T-cell (primary cell): ENCODE results near the gene ADGRB2. TPM values are rescaled to one million over a fixed set of nuclear protein-coding genes. Genes with fewer than 3 reads are reported as not detected.

Source experiments
- ATAC-seq, 4 experiments: fragments of 200-7000 bp in 3 of 4; fragments of 150-1000 bp in 1 of 4; cut with Tn5 transposase; replicated peaks in 1 of 4; 1 replicate in 3 of 4; 2 replicates in 1 of 4; pipeline ENCODE4 v1.10.0; 2021; ENCODE audit warnings: moderate library complexity in 3 of 4, mild to moderate bottlenecking in 2 of 4, moderate number of reproducible peaks in 1 of 4
- CTCF ChIA-PET, 2 donors: fragments of 300-600 bp; sonication (Branson Sonifier 250); formaldehyde crosslinking; loops; one replicate each; lab custom pipeline; 2022; ENCODE audit warnings: antibody characterized with exemption in 2 of 2; lab: Charles Lee
- POLR2A ChIA-PET, 2 donors: fragments of 300-600 bp; sonication (Branson Sonifier 250); formaldehyde crosslinking; loops; one replicate each; lab custom pipeline; 2022; ENCODE audit warnings: antibody characterized with exemption in 2 of 2; lab: Charles Lee
- DNase-seq, 35 experiments: peaks; one replicate each; pipeline versions ENCODE4 v3.0.0 to v3.0.0-alpha.2; 2013 to 2023
- H3K27ac ChIP-seq: one replicate; pipeline ENCODE4 v1.5.1; 2013; ENCODE audit warnings: low read length
- H3K27me3 ChIP-seq, 2 experiments: replicated peaks in 1 of 2; 1 replicate in 1 of 2; 2 replicates in 1 of 2; pipeline versions ENCODE4 v1.6.1 to v1.7.0; 2013; ENCODE audit warnings: low read length in 1 of 2, mixed read lengths in 1 of 2; ENCODE audit not compliant: control insufficient read depth in 2 of 2, insufficient read depth in 2 of 2; ENCODE audit errors: extremely low read depth in 1 of 2
- H3K36me3 ChIP-seq, 2 donors: 1 replicate in 1 of 2; 2 replicates in 1 of 2; pipeline versions ENCODE4 v1.6.1 to v1.7.0; 2013; ENCODE audit warnings: low read length in 1 of 2; ENCODE audit not compliant: control insufficient read depth in 2 of 2, insufficient read depth in 1 of 2; ENCODE audit errors: extremely low read depth in 1 of 2
- H3K4me1 ChIP-seq, 2 experiments: 1 replicate in 1 of 2; 2 replicates in 1 of 2; pipeline versions ENCODE4 v1.6.1 to v1.7.0; 2013; ENCODE audit warnings: low read length in 2 of 2, mixed read lengths in 1 of 2; ENCODE audit not compliant: insufficient read depth in 2 of 2, control insufficient read depth in 1 of 2; ENCODE audit errors: extremely low read depth in 1 of 2
- H3K4me3 ChIP-seq, 2 donors: 1 replicate in 1 of 2; 2 replicates in 1 of 2; pipeline versions ENCODE4 v1.5.1 to v1.7.0; 2013; ENCODE audit warnings: mild to moderate bottlenecking in 2 of 2, low read length in 1 of 2, moderate library complexity in 1 of 2; ENCODE audit not compliant: control insufficient read depth in 1 of 2; ENCODE audit errors: extremely low read depth in 1 of 2
- H3K9me3 ChIP-seq: 2 replicates; pipeline ENCODE4 v1.7.0; 2013
- H3K27ac Mint-ChIP-seq, 2 donors: one replicate each; pipeline ENCODE4 v1.8.0; 2020 to 2021; ENCODE audit warnings: mild to moderate bottlenecking in 2 of 2, mixed read lengths in 2 of 2
- H3K27me3 Mint-ChIP-seq, 2 donors: one replicate each; pipeline ENCODE4 v1.8.0; 2021 to 2022; ENCODE audit warnings: mixed read lengths in 2 of 2
- H3K36me3 Mint-ChIP-seq: one replicate; pipeline ENCODE4 v1.8.0; 2021; ENCODE audit warnings: mixed read lengths
- H3K4me1 Mint-ChIP-seq, 3 donors: one replicate each; pipeline ENCODE4 v1.8.0; 2020 to 2022; ENCODE audit warnings: mixed read lengths in 3 of 3, mild to moderate bottlenecking in 1 of 3
- H3K4me3 Mint-ChIP-seq, 3 donors: one replicate each; pipeline ENCODE4 v1.8.0; 2020 to 2022; ENCODE audit warnings: mild to moderate bottlenecking in 3 of 3, mixed read lengths in 3 of 3, moderate library complexity in 3 of 3
- H3K9me3 Mint-ChIP-seq, 3 donors: one replicate each; pipeline ENCODE4 v1.8.0; 2020 to 2022; ENCODE audit warnings: mixed read lengths in 3 of 3
- WGBS: methylation state at CpG from one replicate; pipeline ENCODE4 v1.1.5; 2013; ENCODE audit warnings: missing lambda C conversion rate; ENCODE audit not compliant: insufficient coverage; 5-methylcytosine and 5-hydroxymethylcytosine counted together
- total RNA-seq, 35 experiments: library from RNA in 6 of 35; stranded (reverse) in 6 of 35; fragments of 120-200 nt in 1 of 35; gene quantifications; one replicate each; pipeline versions ENCODE4 v1.2.1 to v1.2.4 and lab custom pipeline; 2013 to 2026

The ADGRB2 gene
- total RNA-seq, 5 donors from 2014 or later (not counting 1 experiment from before 2014, with no cell fraction given): 0.65 to 3.4 (median 0.98) TPM

- peaks cover 0 to 20% of the 10 kb centered on the region in 2 experiments for H3K4me1 ChIP-seq
- DNase-seq: no peak
Measured at GRCh38 chr1:31792116-31792515, 28.0 kb upstream of the ADGRB2 start.

GRCh38 chr1:31791131-31791858, 27.2 kb upstream of the ADGRB2 start:
- no peaks in the 10 kb centered on the region for H3K36me3 Mint-ChIP-seq
- DNase-seq: no peak

More at GRCh38 chr1:31792116-31792515, 28.0 kb upstream of the ADGRB2 start:
- Histone ChIP-seq H3K4me3 (no peak overlapping the region), H3K27me3 (peaks cover 0 to 16% of the 10 kb centered on the region in 2 experiments), H3K27ac (no peak overlapping the region), H3K9me3 (no peaks in the 10 kb centered on the region), H3K36me3 (no peaks in the 10 kb centered on the region)
- 88% methylated on average over 5 of the region's 11 CpGs for WGBS
- no peak overlapping the region for H3K4me3 Mint-ChIP-seq
- ChIA-PET POLR2A (no interaction called here), CTCF (interaction anchor here in 1 of 2 donors (0.5 kb wide), 1 partner anchor 30 kb away, joined by 3 read pairs; no protein-coding TSS in a partner anchor)
- no peaks in the 10 kb centered on the region for H3K9me3 Mint-ChIP-seq
- no peak for ATAC-seq
- H3K27ac Mint-ChIP-seq: no peak overlapping the region
- peaks cover 0 to 9% of the 10 kb centered on the region in 2 donors for H3K27me3 Mint-ChIP-seq
- H3K4me1 Mint-ChIP-seq: peaks cover 12 to 21% (median 14%) of the 10 kb centered on the region in 3 donors
- H3K36me3 Mint-ChIP-seq: no peaks in the 10 kb centered on the region

GRCh38 chr1:31790641-31791091, 26.5 kb upstream of the ADGRB2 start:
- Mint-ChIP-seq H3K4me1 (peaks cover 12 to 21% (median 14%) of the 10 kb centered on the region in 3 donors), H3K9me3 (no peaks in the 10 kb centered on the region), H3K4me3 (no peak overlapping the region), H3K27me3 (peaks cover 0 to 5% of the 10 kb centered on the region in 2 donors), H3K27ac (no peak overlapping the region), H3K36me3 (no peaks in the 10 kb centered on the region)
- peaks cover 0 to 4% of the 10 kb centered on the region in 2 experiments for H3K27me3 ChIP-seq
- DNase-seq (no peak), ATAC-seq (no peak)
- no peak overlapping the region for H3K27ac ChIP-seq
- ChIA-PET POLR2A (no interaction called here), CTCF (interaction anchor here in 1 of 2 donors (0.7 kb wide), 1 partner anchor 28 kb away, joined by 4 read pairs; no protein-coding TSS in a partner anchor)
- H3K9me3 ChIP-seq: no peaks in the 10 kb centered on the region
- no peaks in the 10 kb centered on the region for H3K36me3 ChIP-seq
- no peak overlapping the region for H3K4me3 ChIP-seq
- WGBS: 83% methylated on average over 10 of the region's 11 CpGs
- peaks cover 0 to 20% of the 10 kb centered on the region in 2 experiments for H3K4me1 ChIP-seq

More at GRCh38 chr1:31791131-31791858, 27.2 kb upstream of the ADGRB2 start:
- Histone ChIP-seq H3K36me3 (no peaks in the 10 kb centered on the region), H3K4me1 (peaks cover 0 to 20% of the 10 kb centered on the region in 2 experiments), H3K27me3 (peaks cover 0 to 10% of the 10 kb centered on the region in 2 experiments), H3K9me3 (no peaks in the 10 kb centered on the region), H3K4me3 (no peak overlapping the region), H3K27ac (no peak overlapping the region)
- Mint-ChIP-seq H3K4me1 (peaks cover 12 to 21% (median 14%) of the 10 kb centered on the region in 3 donors), H3K27ac (no peak overlapping the region), H3K9me3 (no peaks in the 10 kb centered on the region), H3K27me3 (peaks cover 0 to 7% of the 10 kb centered on the region in 2 donors), H3K4me3 (no peak overlapping the region)
- ChIA-PET POLR2A (no interaction called here), CTCF (interaction anchor here (0.5 to 0.6 kb wide), 2 partner anchors 12 to 149 kb away, joined by 4 to 6 read pairs; no protein-coding TSS in a partner anchor)
- WGBS: 79% methylated on average over 4 of the region's 13 CpGs
- ATAC-seq: no peak

- peaks cover 0 to 20% of the 10 kb centered on the region in 2 experiments for H3K4me1 ChIP-seq
- POLR2A ChIA-PET: no interaction called here
- H3K9me3 ChIP-seq: no peaks in the 10 kb centered on the region
- H3K27ac ChIP-seq: no peak overlapping the region
- peaks cover 12 to 21% (median 15%) of the 10 kb centered on the region in 3 donors for H3K4me1 Mint-ChIP-seq
- peaks cover 0 to 4% of the 10 kb centered on the region in 2 donors for H3K27me3 Mint-ChIP-seq
- no peaks in the 10 kb centered on the region for H3K9me3 Mint-ChIP-seq
- DNase-seq: no peak
- no peaks in the 10 kb centered on the region for H3K36me3 Mint-ChIP-seq
- H3K4me3 Mint-ChIP-seq: peak overlapping the region in 2 of 3 donors; percentile 28 to 84
- no peak for ATAC-seq
- peaks cover 0 to 4% of the 10 kb centered on the region in 2 experiments for H3K27me3 ChIP-seq
- CTCF ChIA-PET: interaction anchor here (0.7 to 1.6 kb wide), 3 partner anchors 27 to 156 kb away, joined by 4 to 5 read pairs (median 5); no protein-coding TSS in a partner anchor
- WGBS: 63% methylated on average over 3 of the region's 3 CpGs
- H3K4me3 ChIP-seq: no peak overlapping the region
- H3K36me3 ChIP-seq: no peaks in the 10 kb centered on the region
- no peak overlapping the region for H3K27ac Mint-ChIP-seq
Measured at GRCh38 chr1:31790140-31790539, 26.0 kb upstream of the ADGRB2 start.

- ATAC-seq (peak; percentile 76 to 86 (median 86)), DNase-seq (peak; percentile 78 to 98 (median 92))
- Mint-ChIP-seq H3K27me3 (peaks cover 0 to 4% of the 10 kb centered on the region in 2 donors), H3K36me3 (no peaks in the 10 kb centered on the region), H3K4me3 (peak overlapping the region; percentile 82 to 89 (median 84)), H3K27ac (no peak overlapping the region), H3K4me1 (peaks cover 12 to 21% (median 17%) of the 10 kb centered on the region in 3 donors), H3K9me3 (no peaks in the 10 kb centered on the region)
- Histone ChIP-seq H3K4me3 (peak overlapping the region in 1 of 2 donors; percentile 61), H3K27ac (no peak overlapping the region), H3K36me3 (no peaks in the 10 kb centered on the region), H3K4me1 (peaks cover 0 to 20% of the 10 kb centered on the region in 2 experiments), H3K27me3 (peaks cover 0 to 4% of the 10 kb centered on the region in 2 experiments), H3K9me3 (no peaks in the 10 kb centered on the region)
- WGBS: 29% methylated on average over 9 of the region's 26 CpGs
- POLR2A ChIA-PET: interaction anchor here in 1 of 2 donors (1.0 kb wide), 1 partner anchor 146 kb away, joined by 3 read pairs; no protein-coding TSS in a partner anchor
- CTCF ChIA-PET: interaction anchor here (0.6 to 1.7 kb wide), 33 partner anchors 27 to 545 kb away, joined by 3 to 24 read pairs (median 3); partner anchors contain the start of genes KHDRBS1 (in 1 of the 2), PEF1 (in 1 of the 2), PTP4A2 (in 1 of the 2) and SNRNP40 (in 1 of the 2)
Measured at GRCh38 chr1:31789259-31790065, 25.3 kb upstream of the ADGRB2 start.
